Measurements from ENCODE around the gene FLT3LG. TPM values are rescaled to one million over a fixed set of nuclear protein-coding genes. Genes with fewer than 3 reads are reported as not detected.
"Not testable (repeated sequence)": the region's sequence is repeated elsewhere in the genome, so short reads cannot be mapped to it uniquely, and the experiment has no call there.

Gene FLT3LG
- total RNA-seq, 1 experiment from 2014 or later, result 6.8 TPM

- DNase-seq (ENCODE audit: low read depth), result no peak
Observed at GRCh38 chr19:49440439-49441209, 33.4 kb upstream of the FLT3LG start.

- no peak for DNase-seq (ENCODE audit: low read depth)
Observed at GRCh38 chr19:49441210-49441959, 32.6 kb upstream of the FLT3LG start, which contains the start of gene SLC17A7. Gene SLC17A7, minus strand, starts transcription at chr19:49441527. Its CDS starts 148 bp downstream, at chr19:49441379.

- DNase-seq (ENCODE audit: low read depth), result no peak
Observed at GRCh38 chr19:49441960-49442350, 32.1 kb upstream of the FLT3LG start.

GRCh38 chr19:49442354-49442753 is 31.7 kb upstream of the FLT3LG start:
- no peak for DNase-seq (ENCODE audit: low read depth)

GRCh38 chr19:49442771-49443365 is 31.1 kb upstream of the FLT3LG start:
- peak; percentile 73 for DNase-seq (ENCODE audit: low read depth)

GRCh38 chr19:49443366-49444099 is 30.5 kb upstream of the FLT3LG start:
- peak; percentile 92 for DNase-seq (ENCODE audit: low read depth)

GRCh38 chr19:49444100-49444700 is 29.8 kb upstream of the FLT3LG start:
- DNase-seq (ENCODE audit: low read depth), result not testable (repeated sequence)

GRCh38 chr19:49445997-49446396 is 28.0 kb upstream of the FLT3LG start:
- no peak for DNase-seq (ENCODE audit: low read depth)

GRCh38 chr19:49447485-49448431 is 26.3 kb upstream of the FLT3LG start:
- DNase-seq (ENCODE audit: low read depth), result no peak

- no peak for DNase-seq (ENCODE audit: low read depth)
Observed at GRCh38 chr19:49448432-49448786, 25.6 kb upstream of the FLT3LG start.

- no peak for DNase-seq (ENCODE audit: low read depth)
Observed at GRCh38 chr19:49450405-49450804, 23.6 kb upstream of the FLT3LG start.

- peak; percentile 99 for DNase-seq (ENCODE audit: low read depth)
Observed at GRCh38 chr19:49451430-49452181, 22.4 kb upstream of the FLT3LG start, which contains the start of gene PIH1D1. Gene PIH1D1, minus strand, starts transcription at chr19:49451814. Its CDS starts 240 bp downstream, at chr19:49451574.

- peak; percentile 96 for DNase-seq (ENCODE audit: low read depth)
Observed at GRCh38 chr19:49453013-49453756, 20.8 kb upstream of the FLT3LG start, which contains the start of gene ALDH16A1. Gene ALDH16A1, plus strand, starts transcription at chr19:49453225. Its CDS starts 107 bp downstream, at chr19:49453332.

GRCh38 chr19:49453757-49454240 is 20.2 kb upstream of the FLT3LG start:
- no peak for DNase-seq (ENCODE audit: low read depth)

GRCh38 chr19:49455773-49456172 is 18.2 kb upstream of the FLT3LG start:
- no peak for DNase-seq (ENCODE audit: low read depth)

GRCh38 chr19:49456326-49456725 is 17.7 kb upstream of the FLT3LG start:
- no peak for DNase-seq (ENCODE audit: low read depth)

GRCh38 chr19:49458567-49458903 is 15.5 kb upstream of the FLT3LG start:
- no peak for DNase-seq (ENCODE audit: low read depth)

GRCh38 chr19:49459388-49459787 is 14.6 kb upstream of the FLT3LG start:
- DNase-seq (ENCODE audit: low read depth), result no peak

Measured in HT1080 (cell line).